A673 (cell line): ENCODE results near the gene BLCAP. TPM values are rescaled to one million over a fixed set of nuclear protein-coding genes. Genes with fewer than 3 reads are reported as not detected.

ENCODE experiments used
- BruUV-seq: library from RNA; stranded (reverse); fragments of 400-500 nt; replicated peaks from 2 replicates; lab custom pipeline; 2021; lab: Mats Ljungman, UMichigan
- CTCF ChIA-PET: fragments of 300-600 bp; sonication (Branson Sonifier 250); formaldehyde crosslinking; loops from one replicate; lab custom pipeline; 2022; ENCODE audit warnings: antibody characterized with exemption; lab: Charles Lee
- POLR2A ChIA-PET: fragments of 300-600 bp; sonication (Branson Sonifier 250); formaldehyde crosslinking; loops from one replicate; lab custom pipeline; 2022; ENCODE audit warnings: antibody characterized with exemption; ENCODE audit not compliant: low non-redundant PET; lab: Charles Lee
- DNase-seq: peaks from one replicate; pipeline ENCODE4 v3.0.0-alpha.2; 2015; ENCODE audit warnings: low spot score
- H3K27ac ChIP-seq: fragments of 200-600 bp; sonication (generic); 2 replicates; pipeline ENCODE4 v1.5.1; 2016; ENCODE audit warnings: mixed run types, low read depth, mild to moderate bottlenecking, mixed read lengths, antibody characterized with exemption, low read length; ENCODE audit not compliant: poor library complexity, severe bottlenecking
- H3K27me3 ChIP-seq: fragments of 200-600 bp; sonication (generic); replicated peaks from 2 replicates; pipeline ENCODE4 v1.6.1; 2017; ENCODE audit warnings: mixed run types, low read depth, mild to moderate bottlenecking, mixed read lengths, antibody characterized with exemption, low read length; ENCODE audit not compliant: insufficient read depth, poor library complexity
- H3K36me3 ChIP-seq: fragments of 200-600 bp; sonication (generic); 2 replicates; pipeline ENCODE4 v1.6.1; 2016; ENCODE audit warnings: mixed run types, mild to moderate bottlenecking, mixed read lengths, antibody characterized with exemption, low read length; ENCODE audit not compliant: insufficient read depth, poor library complexity, severe bottlenecking
- H3K4me1 ChIP-seq: fragments of 200-600 bp; sonication (generic); 2 replicates; pipeline ENCODE4 v1.6.1; 2017; ENCODE audit warnings: mixed run types, mild to moderate bottlenecking, mixed read lengths, antibody characterized with exemption, low read length; ENCODE audit not compliant: insufficient read depth, poor library complexity, severe bottlenecking
- H3K4me3 ChIP-seq: fragments of 200-600 bp; sonication (generic); 2 replicates; pipeline ENCODE4 v1.5.1; 2016; ENCODE audit warnings: low read depth, mixed run types, mild to moderate bottlenecking, mixed read lengths, low read length; ENCODE audit not compliant: poor library complexity, severe bottlenecking
- H3K9me3 ChIP-seq: fragments of 200-600 bp; sonication (generic); 2 replicates; pipeline ENCODE4 v1.6.1; 2016; ENCODE audit warnings: mixed run types, low read depth, mild to moderate bottlenecking, mixed read lengths, antibody characterized with exemption, low read length; ENCODE audit not compliant: poor library complexity, severe bottlenecking
- CTCF ChIP-seq: fragments of 300-800, 200-600 bp; sonication (generic); conservative IDR thresholded peaks from 2 replicates; pipeline ENCODE4 v1.5.1; 2017; ENCODE audit warnings: low read depth, mild to moderate bottlenecking, antibody characterized with exemption, low read length, moderate library complexity, mixed read lengths
- EZH2 ChIP-seq: fragments of 200-600 bp; sonication (generic); IDR thresholded peaks from 2 replicates; pipeline ENCODE4 v1.6.1; 2017; ENCODE audit warnings: borderline replicate concordance, low read depth, mild to moderate bottlenecking, mixed read lengths, antibody characterized with exemption, low read length; ENCODE audit not compliant: poor library complexity, severe bottlenecking
- intact Hi-C: fragments of 100-400 bp; cut with micrococcal nuclease; formaldehyde crosslinking; loops from one replicate; pipeline ENCODE4 v1.10.0; 2022; ENCODE audit not compliant: unreplicated experiment
- total RNA-seq: library from RNA; stranded (reverse); gene quantifications from 2 replicates; pipeline ENCODE4 v1.2.3, GENCODE V29; 2021

Gene BLCAP
- total RNA-seq, 1 experiment from 2014 or later, result 39.9 TPM

GRCh38 chr20:37481610-37482009 is 46.1 kb downstream of the BLCAP start:
- peaks cover 5% of the 10 kb centered on the region for H3K27me3 ChIP-seq
- BruUV-seq, result no TSS peak
- H3K27ac ChIP-seq, result no peak overlapping the region
- DNase-seq, result no peak
- peaks cover 6% of the 10 kb centered on the region for H3K9me3 ChIP-seq
- TF ChIP-seq CTCF (no peak), EZH2 (no peak)
- H3K4me3 ChIP-seq, result no peak overlapping the region
- POLR2A ChIA-PET, result no interaction called here
- CTCF ChIA-PET, result interaction anchor here (0.7 kb wide), 1 partner anchor 276 kb away, joined by 3 read pairs; no protein-coding TSS in a partner anchor
- no peaks in the 10 kb centered on the region for H3K36me3 ChIP-seq
- intact Hi-C loops, result no loop called here
- peaks cover 5% of the 10 kb centered on the region for H3K4me1 ChIP-seq

GRCh38 chr20:37480919-37481318 is 46.8 kb downstream of the BLCAP start:
- Histone ChIP-seq H3K27me3 (peaks cover 5% of the 10 kb centered on the region), H3K27ac (no peak overlapping the region), H3K9me3 (peaks cover 6% of the 10 kb centered on the region), H3K4me3 (no peak overlapping the region), H3K36me3 (no peaks in the 10 kb centered on the region), H3K4me1 (peaks cover 5% of the 10 kb centered on the region)
- DNase-seq, result no peak
- ChIA-PET CTCF (no interaction called here), POLR2A (no interaction called here)
- BruUV-seq, result no TSS peak
- intact Hi-C loops, result no loop called here
- TF ChIP-seq CTCF, result no peak
- TF ChIP-seq EZH2, result no peak

- Histone ChIP-seq H3K4me3 (no peak overlapping the region), H3K36me3 (no peaks in the 10 kb centered on the region), H3K27me3 (peaks cover 5% of the 10 kb centered on the region), H3K4me1 (peaks cover 5% of the 10 kb centered on the region), H3K27ac (no peak overlapping the region), H3K9me3 (peaks cover 6% of the 10 kb centered on the region)
- ChIA-PET CTCF (no interaction called here), POLR2A (no interaction called here)
- DNase-seq, result no peak
- intact Hi-C loops, result no loop called here
- no peak for TF ChIP-seq EZH2
- no peak for TF ChIP-seq CTCF
- no TSS peak for BruUV-seq
These were observed 47.6 kb downstream of the BLCAP start for GRCh38 chr20:37479925-37480691.
